ENCODE data around the gene USP3. TPM values are rescaled to one million over a fixed set of nuclear protein-coding genes. Genes with fewer than 3 reads are reported as not detected.

USP3 gene
- polyA plus RNA-seq, 1 donor (not counting 4 experiments of a cell fraction or from before 2014, with no cell fraction given), result 16.2 TPM

DNA sequence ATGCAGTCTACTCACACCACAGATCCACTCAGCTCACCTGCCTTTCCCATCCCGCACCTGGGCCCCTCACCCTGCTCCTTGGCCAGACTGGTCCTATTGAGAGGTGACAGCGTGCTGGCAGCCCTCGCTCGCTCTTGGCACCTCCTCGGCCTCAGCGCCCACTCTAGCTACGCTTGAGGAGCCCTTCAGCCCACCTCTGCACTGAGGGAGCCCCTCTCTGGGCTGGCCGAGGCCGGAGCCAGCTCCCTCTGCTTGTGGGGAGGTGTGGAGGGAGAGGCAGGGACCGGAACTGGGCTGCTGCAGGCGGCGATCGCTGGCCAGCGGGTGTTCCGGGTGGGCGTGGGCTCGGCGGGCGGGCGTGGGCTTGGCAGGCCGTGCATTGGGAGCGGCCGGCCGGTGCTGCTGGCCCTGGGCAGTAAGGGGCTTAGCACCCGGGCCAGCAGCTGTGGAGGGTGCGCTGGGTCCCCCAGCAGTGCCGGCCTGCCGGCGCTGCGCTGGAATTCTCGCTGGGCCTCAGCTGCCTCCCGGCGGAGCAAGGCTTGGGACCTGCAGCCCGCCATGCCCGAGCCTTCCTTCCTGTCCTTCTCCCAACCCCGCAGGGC, 45.5 kb upstream of the USP3 start:
- no peak for DNase-seq (ENCODE audit: low read depth, low spot score)
- Histone ChIP-seq H3K9ac (ENCODE audit: control insufficient read depth, extremely low read depth, insufficient read depth, low read length) (no peak overlapping the region), H3K27ac (ENCODE audit: control insufficient read depth, insufficient read depth, low read length) (no peak overlapping the region), H4K20me1 (ENCODE audit: control insufficient read depth, extremely low read depth, insufficient read depth, low read length) (no peaks in the 10 kb centered on the region), H3K4me1 (ENCODE audit: control insufficient read depth, extremely low read depth, insufficient read depth, low read length) (no peaks in the 10 kb centered on the region), H3K4me2 (ENCODE audit: control insufficient read depth, extremely low read depth, insufficient read depth, low read depth, low read length) (no peak overlapping the region), H3K9me1 (ENCODE audit: control insufficient read depth, extremely low read depth, insufficient read depth, low read length) (no peaks in the 10 kb centered on the region), H3K79me2 (ENCODE audit: control insufficient read depth, insufficient read depth, low read length) (no peaks in the 10 kb centered on the region), H3K36me3 (ENCODE audit: control insufficient read depth in 2 of 2, extremely low read depth in 1 of 2, insufficient read depth in 2 of 2, low read length in 2 of 2) (no peaks in the 10 kb centered on the region), H3K27me3 (ENCODE audit: control insufficient read depth, extremely low read depth, insufficient read depth, low read length) (peaks cover 5% of the 10 kb centered on the region), H3K9me3 (ENCODE audit: control insufficient read depth, low read depth, low read length) (no peaks in the 10 kb centered on the region), H3K4me3 (ENCODE audit: control insufficient read depth in 2 of 3, extremely low read depth in 1 of 3, insufficient read depth in 2 of 3, low read depth in 1 of 3, low read length in 3 of 3) (no peak overlapping the region), H2AFZ (ENCODE audit: control insufficient read depth, low read length) (no peak overlapping the region)
- dilution Hi-C loops (cut with MboI; ENCODE audit: extremely low pct_ligation_motif_present, low sequenced_read_pairs), result no loop called here
- FAIRE-seq, result no peak
- TF ChIP-seq, protein P1, sequence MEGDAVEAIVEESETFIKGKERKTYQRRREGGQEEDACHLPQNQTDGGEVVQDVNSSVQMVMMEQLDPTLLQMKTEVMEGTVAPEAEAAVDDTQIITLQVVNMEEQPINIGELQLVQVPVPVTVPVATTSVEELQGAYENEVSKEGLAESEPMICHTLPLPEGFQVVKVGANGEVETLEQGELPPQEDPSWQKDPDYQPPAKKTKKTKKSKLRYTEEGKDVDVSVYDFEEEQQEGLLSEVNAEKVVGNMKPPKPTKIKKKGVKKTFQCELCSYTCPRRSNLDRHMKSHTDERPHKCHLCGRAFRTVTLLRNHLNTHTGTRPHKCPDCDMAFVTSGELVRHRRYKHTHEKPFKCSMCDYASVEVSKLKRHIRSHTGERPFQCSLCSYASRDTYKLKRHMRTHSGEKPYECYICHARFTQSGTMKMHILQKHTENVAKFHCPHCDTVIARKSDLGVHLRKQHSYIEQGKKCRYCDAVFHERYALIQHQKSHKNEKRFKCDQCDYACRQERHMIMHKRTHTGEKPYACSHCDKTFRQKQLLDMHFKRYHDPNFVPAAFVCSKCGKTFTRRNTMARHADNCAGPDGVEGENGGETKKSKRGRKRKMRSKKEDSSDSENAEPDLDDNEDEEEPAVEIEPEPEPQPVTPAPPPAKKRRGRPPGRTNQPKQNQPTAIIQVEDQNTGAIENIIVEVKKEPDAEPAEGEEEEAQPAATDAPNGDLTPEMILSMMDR (optimal IDR thresholded peaks at IDR 0.05 in 1 of 3, IDR thresholded peaks at IDR 0.05 in 1 of 3, conservative IDR thresholded peaks at IDR 0.05 in 1 of 3; ENCODE audit: extremely low read depth in 1 of 3, insufficient read depth in 2 of 3, low read length in 3 of 3), result no peak
- TF ChIP-seq EZH2 (IDR thresholded peaks at IDR 0.05; ENCODE audit: low read length), result no peak

DNA sequence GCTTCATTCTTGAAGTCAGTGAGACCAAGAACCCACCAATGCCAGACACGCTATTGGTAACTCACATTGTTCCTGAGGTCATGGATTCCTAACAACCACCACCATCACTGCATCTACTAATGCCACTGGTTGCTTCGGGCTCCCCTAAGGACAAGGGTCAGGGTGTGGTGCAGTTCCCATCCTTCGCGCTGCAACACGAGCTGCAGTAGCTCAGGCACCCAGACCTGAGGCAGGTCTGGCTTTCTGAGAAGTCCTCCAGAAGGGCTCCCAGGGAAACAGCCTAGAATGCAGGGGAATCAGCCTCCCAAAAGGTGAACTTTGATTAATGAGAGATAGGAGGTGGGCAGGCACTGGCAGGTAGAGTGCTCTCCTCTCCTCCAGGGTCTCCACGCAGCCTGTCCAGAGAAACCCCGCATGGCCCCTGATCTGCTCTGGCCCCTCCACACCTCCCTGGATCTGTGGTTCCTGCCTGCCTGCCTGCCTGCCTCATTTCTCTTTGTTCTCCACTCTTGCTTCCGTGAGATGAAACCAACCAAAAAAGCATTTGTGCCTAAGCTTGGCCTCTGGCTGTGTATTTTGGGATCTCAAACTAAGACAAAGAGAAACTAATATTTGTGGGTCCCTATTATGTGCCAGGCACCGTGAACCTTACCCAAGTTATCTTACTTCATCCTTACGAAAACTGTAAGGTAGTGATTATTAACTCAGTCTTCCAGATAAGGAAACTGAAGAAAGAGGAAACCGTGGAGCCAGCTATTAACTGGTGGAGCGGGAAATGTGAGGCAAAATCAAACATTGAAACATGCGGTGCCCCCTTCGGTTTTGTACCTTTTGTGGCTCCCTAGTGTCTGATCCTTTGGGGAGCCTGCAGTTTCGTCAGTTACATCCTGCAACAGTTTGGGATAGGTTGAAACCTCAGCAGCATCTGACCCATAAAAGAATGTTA, 43.9 kb upstream of the USP3 start:
- Histone ChIP-seq H3K9me3 (ENCODE audit: control insufficient read depth, low read depth, low read length) (no peaks in the 10 kb centered on the region), H3K27ac (ENCODE audit: control insufficient read depth, insufficient read depth, low read length) (no peak overlapping the region), H3K9me1 (ENCODE audit: control insufficient read depth, extremely low read depth, insufficient read depth, low read length) (no peaks in the 10 kb centered on the region), H3K4me3 (ENCODE audit: control insufficient read depth in 2 of 3, extremely low read depth in 1 of 3, insufficient read depth in 2 of 3, low read depth in 1 of 3, low read length in 3 of 3) (no peak overlapping the region), H4K20me1 (ENCODE audit: control insufficient read depth, extremely low read depth, insufficient read depth, low read length) (no peaks in the 10 kb centered on the region), H3K36me3 (ENCODE audit: control insufficient read depth in 2 of 2, extremely low read depth in 1 of 2, insufficient read depth in 2 of 2, low read length in 2 of 2) (no peaks in the 10 kb centered on the region), H3K27me3 (ENCODE audit: control insufficient read depth, extremely low read depth, insufficient read depth, low read length) (peaks cover 5% of the 10 kb centered on the region), H3K9ac (ENCODE audit: control insufficient read depth, extremely low read depth, insufficient read depth, low read length) (no peak overlapping the region), H2AFZ (ENCODE audit: control insufficient read depth, low read length) (no peak overlapping the region), H3K4me1 (ENCODE audit: control insufficient read depth, extremely low read depth, insufficient read depth, low read length) (no peaks in the 10 kb centered on the region), H3K4me2 (ENCODE audit: control insufficient read depth, extremely low read depth, insufficient read depth, low read depth, low read length) (no peak overlapping the region), H3K79me2 (ENCODE audit: control insufficient read depth, insufficient read depth, low read length) (no peaks in the 10 kb centered on the region)
- TF ChIP-seq, protein P1 (optimal IDR thresholded peaks at IDR 0.05 in 1 of 3, IDR thresholded peaks at IDR 0.05 in 1 of 3, conservative IDR thresholded peaks at IDR 0.05 in 1 of 3; ENCODE audit: extremely low read depth in 1 of 3, insufficient read depth in 2 of 3, low read length in 3 of 3), result no peak
- TF ChIP-seq EZH2 (IDR thresholded peaks at IDR 0.05; ENCODE audit: low read length), result no peak
- DNase-seq (ENCODE audit: low read depth, low spot score), result no peak
- no peak for FAIRE-seq
- dilution Hi-C loops (cut with MboI; ENCODE audit: extremely low pct_ligation_motif_present, low sequenced_read_pairs), result no loop called here

All from keratinocyte (primary cell).